HG03064 (cell line): ENCODE measurements around the gene SYN1.
A peak's percentile ranks its signal among the peaks of the same experiment; 100 is the strongest.
"Not testable (repeated sequence)": the region's sequence is repeated elsewhere in the genome, so short reads cannot be mapped to it uniquely, and the experiment has no call there.

Source experiments
- ATAC-seq: cut with Tn5 transposase; IDR thresholded peaks from one replicate; pipeline ENCODE4 v1.9.1; 2021; ENCODE audit warnings: low read depth; ENCODE audit not compliant: unreplicated experiment

The SYN1 gene

DNA sequence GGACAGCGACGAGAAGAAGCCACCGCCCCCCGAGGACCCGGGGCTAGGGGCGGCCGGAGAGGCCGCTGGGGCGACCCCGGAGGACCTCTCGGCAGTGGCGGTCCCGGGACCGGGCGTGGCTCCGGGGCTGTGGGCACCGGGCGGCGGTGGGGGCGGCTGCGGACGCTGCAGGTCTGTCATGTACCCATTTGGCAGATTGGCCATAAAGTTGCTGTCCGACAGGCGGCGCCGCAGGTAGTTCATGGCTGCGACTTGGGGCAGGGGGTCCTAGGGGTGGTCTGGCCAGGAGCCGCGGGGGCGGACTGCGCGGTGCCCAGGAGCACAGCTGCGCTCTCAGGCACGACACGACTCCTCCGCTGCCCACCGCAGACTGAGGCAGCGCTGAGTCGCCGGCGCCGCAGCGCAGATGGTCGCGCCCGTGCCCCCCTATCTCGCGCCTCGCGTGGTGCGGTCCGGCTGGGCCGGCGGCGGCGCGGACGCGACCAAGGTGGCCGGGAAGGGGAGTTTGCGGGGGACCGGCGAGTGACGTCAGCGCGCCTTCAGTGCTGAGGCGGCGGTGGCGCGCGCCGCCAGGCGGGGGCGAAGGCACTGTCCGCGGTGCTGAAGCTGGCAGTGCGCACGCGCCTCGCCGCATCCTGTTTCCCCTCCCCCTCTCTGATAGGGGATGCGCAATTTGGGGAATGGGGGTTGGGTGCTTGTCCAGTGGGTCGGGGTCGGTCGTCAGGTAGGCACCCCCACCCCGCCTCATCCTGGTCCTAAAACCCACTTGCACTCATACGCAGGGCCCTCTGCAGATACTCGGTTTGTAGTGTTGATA is at the start of gene SYN1:
Gene SYN1, minus strand, starts transcription at position 372 of the 817 bp plus-strand sequence. Its CDS starts 129 bp downstream, at position 243.
- no peak for ATAC-seq

DNA sequence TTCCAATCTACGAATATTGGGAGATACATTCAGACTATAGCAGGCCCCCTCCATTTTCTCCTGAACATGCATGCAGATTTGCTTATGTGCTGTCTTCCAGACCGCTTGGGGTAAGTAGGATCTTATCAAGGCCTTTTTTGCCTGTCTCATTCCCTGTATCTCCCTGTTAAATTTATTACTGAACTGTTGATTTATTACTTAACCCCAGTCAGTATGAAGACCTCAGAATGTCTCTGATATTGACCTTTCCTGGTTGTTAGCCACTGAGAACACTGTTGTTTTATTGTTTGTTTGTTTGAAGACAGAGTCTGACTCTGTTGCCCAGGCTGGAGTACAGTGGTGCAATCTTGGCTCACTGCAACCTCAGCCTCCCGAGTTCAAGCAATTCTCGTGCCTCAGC is 46.1 kb upstream of the SYN1 start:
- not testable (repeated sequence) for ATAC-seq

DNA sequence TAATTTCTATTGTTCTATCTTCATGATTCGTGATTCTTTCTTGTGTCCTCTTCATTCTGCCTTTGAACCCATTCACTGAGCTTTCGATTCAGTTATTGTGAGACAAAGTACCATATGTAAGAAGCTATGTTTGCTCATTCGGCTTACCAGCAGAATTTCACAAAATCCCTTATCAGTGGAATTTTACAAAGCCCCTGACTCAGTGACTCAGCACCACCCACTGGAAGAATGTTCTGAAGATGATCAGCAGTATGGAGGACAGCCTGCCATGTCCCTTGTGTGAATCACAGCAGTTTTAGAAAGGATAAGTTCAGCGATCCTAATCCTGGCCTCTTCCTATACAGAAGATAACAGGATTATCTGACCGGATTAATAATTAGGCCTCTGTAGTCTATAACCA is 45.1 kb upstream of the SYN1 start:
- ATAC-seq, result no peak

DNA sequence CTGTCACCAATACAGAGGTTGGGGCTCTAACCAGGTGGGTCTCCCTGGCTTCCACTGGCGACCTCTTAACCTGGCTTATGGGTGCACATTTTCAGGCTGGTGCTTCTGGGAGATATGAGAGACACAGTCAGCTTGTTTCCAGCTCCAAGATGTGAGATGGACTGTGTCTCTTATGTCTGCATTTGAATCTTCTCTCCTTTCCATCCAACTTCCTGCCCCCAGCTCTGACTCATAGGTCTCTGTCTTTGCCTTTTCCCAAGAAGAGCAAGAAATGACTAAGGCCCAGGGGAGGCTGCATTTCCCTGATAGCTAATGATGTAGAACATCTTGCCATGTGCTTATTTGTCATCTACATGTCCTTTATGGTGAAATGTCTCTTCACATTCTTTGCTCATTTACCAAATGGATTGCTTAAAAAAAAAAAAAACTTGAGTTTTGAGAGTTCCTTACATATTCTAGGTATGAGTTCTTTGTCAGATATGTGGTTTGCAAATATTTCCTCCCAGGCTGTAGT is 42.5 kb upstream of the SYN1 start:
- ATAC-seq, result no peak

DNA sequence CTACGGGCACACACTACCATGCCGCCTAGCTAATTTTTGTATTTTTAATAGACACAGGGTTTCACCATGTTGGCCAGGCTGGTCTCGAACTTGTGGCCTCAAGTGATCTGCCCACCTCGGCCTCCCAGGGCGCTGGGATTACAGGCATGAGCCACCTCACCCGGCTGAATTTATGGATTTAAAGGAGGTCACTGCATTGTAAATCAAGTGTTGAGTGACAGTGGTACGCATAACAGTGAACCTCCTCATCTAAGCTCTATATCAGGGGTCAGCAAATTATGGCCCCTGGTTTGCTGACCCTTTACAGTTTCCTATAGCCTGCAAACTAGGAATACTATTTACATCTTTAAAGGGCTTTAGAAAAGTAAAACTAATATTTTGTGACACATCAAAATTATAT is 41.9 kb upstream of the SYN1 start:
- ATAC-seq, result no peak

DNA sequence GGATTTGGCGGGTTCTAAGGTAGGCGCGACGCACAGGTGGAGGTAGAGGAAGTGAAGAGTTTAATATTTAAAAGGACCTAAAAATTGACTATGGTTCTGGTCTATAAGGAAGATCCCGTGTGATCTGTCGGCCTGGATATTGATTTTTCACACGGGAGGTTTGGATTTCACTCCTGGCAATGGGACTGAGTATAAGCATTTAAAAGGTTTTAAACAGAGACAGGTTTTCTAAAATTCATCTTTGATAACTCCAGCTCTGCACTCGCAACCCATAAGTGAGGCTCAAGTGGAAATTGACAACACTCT is 39.7 kb upstream of the SYN1 start:
- no peak for ATAC-seq

DNA sequence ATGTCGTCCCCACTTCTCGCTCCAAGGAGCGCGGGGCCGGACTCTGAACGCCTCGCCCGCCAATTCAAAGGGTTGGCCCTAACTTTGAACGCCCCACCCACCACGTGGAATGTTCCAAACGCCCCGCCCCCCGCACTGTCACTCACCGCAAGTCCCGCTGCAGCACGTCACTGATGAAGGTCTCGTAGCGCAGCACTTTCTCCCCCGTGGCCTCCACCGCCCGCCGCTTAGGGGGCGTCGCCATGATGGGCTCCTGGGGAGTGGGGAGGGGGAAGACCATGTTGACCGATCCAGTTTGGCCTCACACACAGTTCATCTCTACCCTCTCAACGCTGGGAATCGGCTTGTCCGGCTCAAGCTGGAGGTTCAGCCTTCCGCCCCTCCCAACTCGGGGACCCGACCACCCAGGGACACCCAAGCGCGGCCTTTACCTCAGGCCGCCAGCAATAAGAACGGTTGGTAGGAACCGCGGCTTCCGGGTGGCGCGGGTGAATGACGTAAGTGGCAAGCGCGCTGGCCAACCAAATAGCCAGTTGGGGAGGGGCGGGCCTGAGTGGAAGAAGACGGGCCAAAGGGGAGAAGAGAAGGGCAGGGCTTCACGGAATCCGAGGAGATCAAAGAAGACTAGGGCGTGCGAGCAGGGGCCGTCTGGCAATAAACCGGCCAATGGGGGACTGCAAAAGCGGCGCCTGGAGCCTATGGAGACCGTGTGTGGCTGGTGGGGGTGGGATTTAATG is 39.2 kb upstream of the SYN1 start, which contains the start of gene UXT:
Gene UXT, minus strand, starts transcription at position 497 of the 737 bp plus-strand sequence. Its CDS starts 253 bp downstream, at position 244.
- ATAC-seq, result peak; percentile 72

DNA sequence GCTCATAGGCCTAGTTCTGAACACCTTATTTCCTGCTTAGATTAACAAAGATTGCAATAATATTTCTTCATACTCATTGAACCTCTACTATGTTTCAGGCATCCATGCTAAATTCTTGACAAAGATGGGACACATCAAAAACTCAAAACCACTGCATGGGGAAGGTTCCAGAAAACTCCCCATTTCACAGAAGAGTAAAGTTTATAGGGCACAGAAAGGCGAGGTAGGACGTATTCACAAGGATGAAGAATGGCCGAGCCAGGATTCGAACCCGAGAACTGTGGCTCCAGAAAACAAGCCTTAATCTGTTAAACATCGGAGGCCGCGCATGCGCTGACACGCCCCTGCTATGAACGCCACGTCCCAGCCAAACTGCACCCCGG is 38.6 kb upstream of the SYN1 start:
- no peak for ATAC-seq

DNA sequence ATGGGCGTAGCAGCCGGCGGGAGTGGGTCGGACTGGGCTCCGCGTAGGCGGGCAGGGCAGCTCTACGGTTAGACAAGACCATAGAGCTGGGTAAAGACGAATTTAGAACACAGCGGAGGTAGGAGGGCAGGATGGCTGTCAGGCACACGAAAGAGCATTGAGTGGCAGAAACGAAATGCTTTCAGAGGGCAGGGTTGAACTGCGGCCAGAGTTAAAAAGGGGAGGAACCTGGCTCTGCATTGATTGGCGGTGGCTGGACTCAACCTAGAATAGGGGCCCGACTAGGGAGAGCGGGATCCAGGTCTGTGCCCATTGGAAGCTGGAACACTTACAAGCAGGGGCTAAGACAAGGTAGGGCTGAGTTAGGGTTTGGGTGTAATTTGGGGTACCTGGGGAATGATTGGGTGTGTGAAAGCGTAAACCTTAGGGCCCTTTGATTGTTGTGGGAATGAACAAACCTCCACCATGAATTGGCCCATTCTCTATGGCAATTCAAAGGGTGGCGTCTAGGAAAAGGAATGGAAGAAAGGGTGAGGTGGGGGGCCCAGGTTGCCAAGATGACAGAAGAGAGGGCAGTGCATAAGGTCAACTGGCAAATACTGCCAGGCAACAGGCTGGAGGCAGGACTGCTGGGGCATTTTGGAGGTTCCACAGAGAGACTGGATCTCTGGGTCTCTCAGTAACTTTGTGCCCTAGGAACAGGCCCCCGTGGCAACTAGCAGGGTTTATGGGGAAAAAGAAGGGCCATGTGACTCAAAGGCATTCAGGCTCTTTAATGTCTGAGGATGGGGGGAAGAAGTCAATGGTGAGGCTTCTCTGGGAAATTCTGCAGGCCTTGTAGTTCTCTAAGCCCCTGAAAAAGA is 31.6 kb upstream of the SYN1 start:
- ATAC-seq, result no peak

DNA sequence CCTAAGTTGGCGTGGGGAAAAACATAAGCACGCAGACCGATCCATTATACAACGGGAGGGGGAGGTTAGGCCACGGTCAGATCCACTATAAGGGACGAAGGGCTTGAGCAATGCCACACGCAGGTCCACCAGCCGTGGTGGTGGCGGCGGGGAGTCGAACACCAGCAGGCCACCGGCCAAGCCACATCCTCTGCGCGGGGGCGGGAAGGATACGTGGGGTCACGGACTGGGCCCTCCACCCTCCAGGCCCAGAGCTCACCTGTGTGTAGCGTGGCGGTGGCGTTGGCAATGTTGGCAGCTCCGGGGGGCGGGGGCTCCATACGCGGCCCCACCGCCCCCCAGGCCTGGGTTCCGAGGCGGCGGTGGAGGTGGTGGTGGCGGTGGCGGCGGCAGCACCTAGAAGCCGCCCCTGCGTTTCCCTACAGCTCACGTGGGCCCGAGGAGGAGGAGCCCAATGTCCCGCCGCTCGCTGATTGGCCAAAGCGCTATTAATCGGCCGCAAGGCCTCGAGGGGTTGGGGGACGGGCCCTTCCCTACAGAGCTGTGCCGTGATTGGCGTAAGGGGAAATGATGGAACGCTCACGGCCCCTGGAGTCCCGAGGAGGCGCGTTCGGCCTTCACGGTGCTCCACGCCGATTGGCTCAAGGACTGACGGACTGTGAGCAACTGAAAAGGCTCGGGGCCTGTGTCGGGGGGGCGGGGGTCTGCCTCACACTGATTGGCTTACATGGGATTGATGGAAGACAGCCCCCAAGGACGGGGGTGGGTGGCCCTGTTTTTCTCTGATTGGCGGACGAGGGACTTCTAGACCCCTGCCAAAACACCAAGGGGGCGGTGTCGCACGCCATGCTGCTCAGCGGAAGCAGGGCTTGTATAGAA is 30.7 kb upstream of the SYN1 start, which contains the start of gene ELK1:
Gene ELK1, minus strand, starts transcription at position 400 of the 879 bp plus-strand sequence. CDS start 9,122 bp downstream, outside the sequence.
- ATAC-seq, result peak; percentile 89

DNA sequence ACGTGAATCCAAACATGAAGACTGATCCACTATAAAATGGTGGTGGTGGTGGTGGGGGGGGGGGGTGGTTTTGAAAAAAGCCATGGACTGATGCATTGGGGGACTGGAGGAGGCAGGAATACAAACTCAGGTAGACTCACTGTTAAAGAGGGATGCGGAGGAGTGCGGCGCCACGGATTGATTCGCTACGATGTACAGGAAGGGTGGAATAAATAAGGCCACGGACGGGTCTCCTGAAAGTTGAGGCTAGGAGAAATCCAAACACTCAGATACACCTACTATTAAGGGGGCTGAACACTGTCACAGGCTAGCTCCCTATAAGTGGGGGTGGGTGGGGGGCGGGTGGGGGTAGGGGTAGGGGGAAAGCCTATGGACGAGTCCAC is 30.1 kb upstream of the SYN1 start:
- ATAC-seq, result no peak

DNA sequence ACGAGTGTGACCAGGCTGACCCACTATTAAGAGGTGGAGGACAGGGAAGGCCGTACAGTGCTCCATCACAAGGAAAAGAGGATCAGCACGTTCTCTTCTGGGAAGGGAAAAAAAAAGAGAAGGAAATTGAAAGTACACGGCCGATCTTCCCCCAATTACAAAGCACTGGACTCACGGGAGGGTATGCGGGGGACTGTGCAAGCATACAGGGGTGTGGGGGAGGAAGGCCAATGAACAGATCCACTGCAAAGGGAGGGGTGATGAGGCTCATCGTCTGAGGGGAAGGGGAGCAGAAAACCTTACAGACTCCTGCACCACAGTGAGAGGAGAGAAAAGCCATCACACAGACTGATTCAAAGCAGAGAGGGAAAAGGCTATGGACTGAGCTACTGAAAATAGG is 29.6 kb upstream of the SYN1 start:
- ATAC-seq, result no peak

DNA sequence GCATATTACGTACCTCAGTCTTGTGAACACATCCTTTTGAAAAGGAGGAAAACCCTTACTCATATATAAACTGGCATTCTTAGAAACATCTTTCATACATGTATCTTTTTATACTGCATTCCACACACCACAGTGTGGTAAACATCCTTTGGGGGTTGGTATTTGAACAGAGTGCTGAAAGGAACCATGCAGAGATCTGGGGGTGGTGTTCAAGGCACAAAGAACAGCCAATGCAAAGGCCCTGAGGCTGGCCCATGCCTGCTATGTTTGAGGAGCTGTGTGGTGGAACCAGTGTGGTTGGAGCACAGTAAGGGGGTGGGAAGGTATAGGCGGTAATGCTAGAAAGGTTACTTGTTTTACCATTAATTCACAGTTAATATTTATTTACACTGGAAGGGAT is 28.7 kb upstream of the SYN1 start:
- ATAC-seq, result no peak

DNA sequence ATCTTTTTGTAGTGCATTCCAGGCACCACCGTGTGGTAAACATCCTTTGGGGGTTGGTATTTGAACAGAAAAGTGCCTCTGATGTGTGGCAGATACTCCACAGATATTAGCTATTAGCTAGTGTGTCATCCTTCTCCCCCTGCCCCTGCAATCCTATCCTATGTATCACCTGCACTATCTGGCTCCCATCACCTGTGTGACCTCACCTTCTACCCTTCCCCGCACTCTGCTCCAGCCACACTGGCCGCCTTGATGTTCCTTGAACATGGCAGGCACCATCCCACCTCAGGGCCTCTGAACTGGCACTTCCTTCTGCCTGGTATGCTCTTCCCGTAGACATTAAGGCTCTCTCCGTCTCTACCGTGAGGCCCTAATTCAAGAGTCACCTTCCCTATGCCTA is 27.0 kb upstream of the SYN1 start:
- ATAC-seq, result no peak

DNA sequence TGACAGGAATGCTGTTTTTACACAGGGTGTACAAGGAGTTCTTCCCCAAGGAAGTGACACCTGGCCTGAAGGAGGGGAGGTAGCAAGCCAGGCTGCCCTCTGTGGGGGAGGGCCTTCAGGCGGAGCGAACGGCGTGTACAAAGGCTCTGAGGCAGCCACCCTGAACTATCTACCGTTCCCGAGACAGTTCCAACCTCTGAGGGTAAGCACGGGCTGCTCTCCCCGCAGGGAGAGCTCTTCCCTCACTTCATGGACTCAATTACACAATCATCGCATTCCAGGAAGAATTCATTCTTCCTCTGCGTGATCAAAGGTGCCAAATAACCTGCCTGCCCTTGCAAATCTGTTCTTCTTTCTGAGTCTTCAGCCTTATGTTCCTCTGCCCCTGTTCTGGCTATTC is 25.9 kb upstream of the SYN1 start:
- no peak for ATAC-seq

DNA sequence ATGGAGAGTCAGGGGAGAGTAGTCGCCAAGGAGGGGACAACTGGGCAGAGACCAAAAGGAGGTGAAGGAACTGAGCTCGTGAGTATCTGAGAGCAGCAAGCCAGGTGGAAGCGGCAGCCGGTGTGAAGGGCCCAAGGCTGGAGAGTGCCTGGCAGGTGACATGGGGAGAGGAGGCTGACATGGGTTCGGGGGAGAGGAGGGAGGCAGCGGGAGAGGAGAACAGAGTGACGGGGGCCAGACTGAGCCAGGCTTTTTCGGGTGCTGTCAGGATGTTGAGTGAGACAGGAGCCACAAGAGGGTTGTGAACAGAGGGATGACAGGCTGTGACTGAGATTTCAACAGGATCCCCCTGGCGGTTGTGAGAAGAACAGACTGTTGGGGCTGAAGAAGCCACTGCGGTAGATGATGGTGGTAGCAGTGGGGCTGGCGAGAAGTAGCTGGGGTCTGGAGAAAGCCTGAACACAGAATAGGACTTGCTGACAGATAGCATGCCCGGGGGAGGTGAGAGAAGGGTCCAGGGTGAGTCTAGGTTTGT is 25.0 kb upstream of the SYN1 start:
- ATAC-seq, result no peak

DNA sequence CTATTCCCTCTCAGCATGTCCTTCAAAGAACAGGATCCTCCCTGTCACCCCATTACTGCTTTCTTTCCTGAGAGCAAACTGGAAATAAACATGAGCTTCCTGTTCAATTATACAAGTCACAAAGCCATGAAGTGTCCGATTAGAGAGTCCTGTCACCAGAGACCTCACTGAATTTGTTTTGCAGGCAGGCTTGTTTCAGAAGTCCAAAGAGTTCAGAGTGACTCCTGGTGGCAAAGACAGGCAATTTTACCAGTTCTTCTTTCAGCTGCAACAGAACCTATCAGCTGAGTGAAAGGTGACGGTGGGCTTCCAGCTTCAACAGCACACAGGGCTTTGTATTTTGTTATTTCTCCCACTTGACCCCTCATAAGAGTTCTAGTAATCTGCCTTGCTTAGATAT is 24.3 kb upstream of the SYN1 start:
- no peak for ATAC-seq

DNA sequence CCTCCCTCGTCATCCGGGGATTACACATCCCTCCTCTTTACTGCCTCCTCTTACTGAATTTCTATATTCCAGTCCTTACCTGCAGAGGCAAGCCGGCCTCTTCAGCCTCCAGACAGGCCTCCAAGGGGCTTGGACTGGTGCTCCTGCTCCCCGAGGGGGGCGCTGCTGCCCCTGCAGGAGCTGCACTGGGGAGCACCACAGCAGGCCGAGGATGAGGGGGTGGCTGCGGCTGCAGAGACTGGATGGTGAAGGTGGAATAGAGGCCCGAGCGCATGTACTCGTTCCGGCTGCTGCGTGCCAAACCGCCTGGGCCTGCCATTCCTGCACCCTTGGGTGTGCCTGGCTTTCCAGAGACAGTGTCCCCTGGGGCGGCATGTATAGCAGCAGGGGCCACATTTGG is 19.2 kb upstream of the SYN1 start:
- ATAC-seq, result no peak

DNA sequence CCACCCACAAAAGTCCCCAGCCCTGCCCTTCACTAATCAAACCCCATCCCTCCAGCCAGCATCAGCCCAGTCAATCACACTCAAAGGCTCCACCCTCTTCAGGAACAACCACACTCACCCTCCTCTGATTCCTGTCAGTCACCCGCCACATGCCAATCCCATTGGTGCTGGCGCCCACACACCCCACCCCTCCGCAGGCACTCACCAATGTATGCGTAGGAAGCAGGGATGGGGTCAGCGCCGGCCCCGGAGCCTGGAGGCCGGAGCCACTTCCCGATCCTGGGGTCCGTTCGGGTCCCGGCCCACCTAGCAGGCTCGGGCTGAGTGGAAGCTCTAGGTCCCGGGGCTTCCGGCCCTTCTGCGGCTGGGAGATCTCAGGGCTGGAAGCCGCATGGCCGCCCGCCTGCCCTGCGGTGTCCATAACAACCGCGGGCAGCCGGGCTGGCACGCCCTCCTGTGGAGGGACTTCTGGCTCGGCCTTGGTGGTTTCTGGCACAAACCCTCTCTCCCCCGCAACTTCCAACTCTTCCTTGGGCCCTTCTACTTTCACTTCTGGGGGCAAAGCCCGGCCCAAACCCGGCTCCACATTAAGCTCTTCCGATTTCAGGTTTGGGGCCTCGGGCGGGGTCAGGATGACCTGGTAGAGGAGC is 18.0 kb upstream of the SYN1 start:
- no peak for ATAC-seq
